ENCODE data around the gene HIRA. TPM values are rescaled to one million over a fixed set of nuclear protein-coding genes. Genes with fewer than 3 reads are reported as not detected.

The HIRA gene
- total RNA-seq, 5 donors from 2014 or later (not counting 1 experiment from before 2014, with no cell fraction given): 24.4 to 31.4 (median 29.2) TPM

- ChIA-PET CTCF (interaction anchor here in 1 of 2 donors (0.6 kb wide), 1 partner anchor 29 kb away, joined by 4 read pairs; no protein-coding TSS in a partner anchor), POLR2A (interaction anchor here (0.9 kb wide), 2 partner anchors 14 to 25 kb away, joined by 3 read pairs; no protein-coding TSS in a partner anchor)
- H3K36me3 Mint-ChIP-seq: peaks cover 4% of the 10 kb centered on the region
- 17% methylated on average over 2 of the region's 5 CpGs for WGBS (ENCODE audit: insufficient coverage)
- peak overlapping the region; percentile 88 to 93 for H3K27ac Mint-ChIP-seq
- DNase-seq (peak in 32 of 35 experiments; percentile 8 to 77 (median 49)), ATAC-seq (replicated peaks in 1 of 4) (peak; percentile 85 to 92 (median 88))
- H3K4me3 Mint-ChIP-seq: peak overlapping the region in 2 of 3 donors; percentile 53 to 58
- H3K4me3 ChIP-seq (ENCODE audit: control insufficient read depth in 1 of 2, extremely low read depth in 1 of 2, low read length in 1 of 2): no peak overlapping the region
- no peaks in the 10 kb centered on the region for H3K27me3 ChIP-seq (replicated peaks in 1 of 2; ENCODE audit: control insufficient read depth in 2 of 2, extremely low read depth in 1 of 2, insufficient read depth in 2 of 2, low read length in 1 of 2)
- no peaks in the 10 kb centered on the region for H3K27me3 Mint-ChIP-seq
- peak overlapping the region; percentile 92 for H3K27ac ChIP-seq (ENCODE audit: low read length)
- H3K4me1 Mint-ChIP-seq: peaks cover 63 to 72% (median 71%) of the 10 kb centered on the region in 3 donors
- H3K9me3 ChIP-seq: no peaks in the 10 kb centered on the region
- H3K36me3 ChIP-seq (ENCODE audit: control insufficient read depth in 2 of 2, extremely low read depth in 1 of 2, insufficient read depth in 1 of 2, low read length in 1 of 2): no peaks in the 10 kb centered on the region
- no peaks in the 10 kb centered on the region for H3K9me3 Mint-ChIP-seq
- H3K4me1 ChIP-seq (ENCODE audit: control insufficient read depth in 1 of 2, extremely low read depth in 1 of 2, insufficient read depth in 2 of 2, low read length in 2 of 2): peaks cover 12 to 51% of the 10 kb centered on the region in 2 experiments
Observed at GRCh38 chr22:19419464-19420178, 11.9 kb downstream of the HIRA start.

DNA sequence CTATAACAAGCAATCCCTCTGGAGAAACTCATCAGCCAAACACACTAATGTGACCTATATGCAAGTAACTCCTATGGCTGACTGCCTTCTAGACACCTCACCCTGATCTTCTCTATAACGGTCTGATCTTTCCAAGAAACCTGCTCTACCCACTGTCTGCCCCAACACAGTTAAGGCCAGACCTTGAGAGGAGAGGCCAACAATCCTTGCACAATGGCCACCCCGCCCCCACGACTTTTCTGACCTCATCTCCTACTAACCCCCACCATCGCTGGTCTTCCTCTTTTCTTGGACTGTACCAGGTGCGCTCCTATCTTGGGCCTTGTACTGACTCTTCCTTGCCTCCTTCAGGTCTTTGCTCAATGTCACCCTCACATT lies 12.5 kb downstream of the HIRA start:
- Histone ChIP-seq H3K9me3 (no peaks in the 10 kb centered on the region), H3K36me3 (ENCODE audit: control insufficient read depth in 2 of 2, extremely low read depth in 1 of 2, insufficient read depth in 1 of 2, low read length in 1 of 2) (no peaks in the 10 kb centered on the region), H3K27me3 (replicated peaks in 1 of 2; ENCODE audit: control insufficient read depth in 2 of 2, extremely low read depth in 1 of 2, insufficient read depth in 2 of 2, low read length in 1 of 2) (no peaks in the 10 kb centered on the region), H3K4me3 (ENCODE audit: control insufficient read depth in 1 of 2, extremely low read depth in 1 of 2, low read length in 1 of 2) (no peak overlapping the region), H3K27ac (ENCODE audit: low read length) (peak overlapping the region; percentile 92), H3K4me1 (ENCODE audit: control insufficient read depth in 1 of 2, extremely low read depth in 1 of 2, insufficient read depth in 2 of 2, low read length in 2 of 2) (peaks cover 12 to 52% of the 10 kb centered on the region in 2 experiments)
- Mint-ChIP-seq H3K4me1 (peaks cover 59 to 68% (median 67%) of the 10 kb centered on the region in 3 donors), H3K27ac (peak overlapping the region; percentile 88 to 93), H3K4me3 (peak overlapping the region in 1 of 3 donors; percentile 58), H3K36me3 (peaks cover 4% of the 10 kb centered on the region), H3K27me3 (no peaks in the 10 kb centered on the region), H3K9me3 (no peaks in the 10 kb centered on the region)
- 48% methylated on average over 5 of the region's 5 CpGs for WGBS (ENCODE audit: insufficient coverage)
- DNase-seq (peak in 11 of 35 experiments; percentile 3 to 40 (median 21)), ATAC-seq (replicated peaks in 1 of 4) (no peak)
- CTCF ChIA-PET: no interaction called here
- POLR2A ChIA-PET: interaction anchor here in 1 of 2 donors (0.9 kb wide), 1 partner anchor 14 kb away, joined by 3 read pairs; no protein-coding TSS in a partner anchor

- H3K36me3 Mint-ChIP-seq: peaks cover 23% of the 10 kb centered on the region
- DNase-seq (no peak), ATAC-seq (replicated peaks in 1 of 4) (no peak)
- CTCF ChIA-PET: interaction anchor here in 1 of 2 donors (0.6 kb wide), 1 partner anchor 99 kb away, joined by 3 read pairs; no protein-coding TSS in a partner anchor
- H3K4me1 ChIP-seq (ENCODE audit: control insufficient read depth in 1 of 2, extremely low read depth in 1 of 2, insufficient read depth in 2 of 2, low read length in 2 of 2): peaks cover 0 to 26% of the 10 kb centered on the region in 2 experiments
- WGBS (ENCODE audit: insufficient coverage): 92% methylated on average over 3 of the region's 4 CpGs
- peaks cover 34 to 38% (median 35%) of the 10 kb centered on the region in 3 donors for H3K4me1 Mint-ChIP-seq
- no peaks in the 10 kb centered on the region for H3K27me3 ChIP-seq (replicated peaks in 1 of 2; ENCODE audit: control insufficient read depth in 2 of 2, extremely low read depth in 1 of 2, insufficient read depth in 2 of 2, low read length in 1 of 2)
- H3K9me3 Mint-ChIP-seq: no peaks in the 10 kb centered on the region
- H3K4me3 ChIP-seq (ENCODE audit: control insufficient read depth in 1 of 2, extremely low read depth in 1 of 2, low read length in 1 of 2): no peak overlapping the region
- H3K27ac Mint-ChIP-seq: peak overlapping the region in 1 of 2 donors; percentile 57
- no peak overlapping the region for H3K4me3 Mint-ChIP-seq
- H3K27ac ChIP-seq (ENCODE audit: low read length): no peak overlapping the region
- no peaks in the 10 kb centered on the region for H3K9me3 ChIP-seq
- H3K27me3 Mint-ChIP-seq: no peaks in the 10 kb centered on the region
- peaks cover 7 to 25% of the 10 kb centered on the region in 2 donors for H3K36me3 ChIP-seq (ENCODE audit: control insufficient read depth in 2 of 2, extremely low read depth in 1 of 2, insufficient read depth in 1 of 2, low read length in 1 of 2)
- POLR2A ChIA-PET: interaction anchor here in 1 of 2 donors (0.6 kb wide), 1 partner anchor 1590 kb away, joined by 3 read pairs; no protein-coding TSS in a partner anchor
Observed at GRCh38 chr22:19412923-19413322, 18.6 kb downstream of the HIRA start.

DNA sequence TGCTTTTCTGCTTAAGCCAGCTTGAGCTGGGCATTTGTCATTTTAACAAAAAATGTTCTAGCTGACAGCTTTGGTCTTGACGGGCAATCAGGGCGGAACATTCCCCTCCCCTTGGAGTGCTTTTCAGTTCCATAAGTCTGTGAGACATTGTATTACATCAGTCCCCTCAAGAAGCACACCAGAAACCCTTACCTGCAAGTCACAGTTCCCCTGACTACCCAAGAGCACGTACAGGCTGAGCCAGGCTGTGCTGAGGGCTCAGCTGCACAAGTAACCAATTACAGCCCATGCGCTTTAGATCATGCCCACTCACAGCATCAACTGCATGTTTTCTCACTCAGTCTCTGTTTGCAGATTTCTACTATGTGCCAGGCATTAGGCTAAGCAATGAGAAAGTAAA lies 19.1 kb downstream of the HIRA start:
- POLR2A ChIA-PET: interaction anchor here in 1 of 2 donors (0.6 kb wide), 1 partner anchor 1590 kb away, joined by 3 read pairs; no protein-coding TSS in a partner anchor
- Histone ChIP-seq H3K4me3 (ENCODE audit: control insufficient read depth in 1 of 2, extremely low read depth in 1 of 2, low read length in 1 of 2) (no peak overlapping the region), H3K36me3 (ENCODE audit: control insufficient read depth in 2 of 2, extremely low read depth in 1 of 2, insufficient read depth in 1 of 2, low read length in 1 of 2) (peaks cover 12 to 30% of the 10 kb centered on the region in 2 donors), H3K27me3 (replicated peaks in 1 of 2; ENCODE audit: control insufficient read depth in 2 of 2, extremely low read depth in 1 of 2, insufficient read depth in 2 of 2, low read length in 1 of 2) (no peaks in the 10 kb centered on the region), H3K27ac (ENCODE audit: low read length) (no peak overlapping the region), H3K4me1 (ENCODE audit: control insufficient read depth in 1 of 2, extremely low read depth in 1 of 2, insufficient read depth in 2 of 2, low read length in 2 of 2) (peaks cover 0 to 26% of the 10 kb centered on the region in 2 experiments), H3K9me3 (no peaks in the 10 kb centered on the region)
- peaks cover 27% of the 10 kb centered on the region for H3K36me3 Mint-ChIP-seq
- H3K27me3 Mint-ChIP-seq: no peaks in the 10 kb centered on the region
- no peaks in the 10 kb centered on the region for H3K9me3 Mint-ChIP-seq
- ATAC-seq (replicated peaks in 1 of 4): no peak
- peaks cover 32 to 34% (median 33%) of the 10 kb centered on the region in 3 donors for H3K4me1 Mint-ChIP-seq
- H3K27ac Mint-ChIP-seq: no peak overlapping the region
- no peak overlapping the region for H3K4me3 Mint-ChIP-seq
- WGBS (ENCODE audit: insufficient coverage): 86% methylated on average over 3 of the region's 4 CpGs
- CTCF ChIA-PET: interaction anchor here in 1 of 2 donors (0.6 kb wide), 2 partner anchors 47 to 99 kb away, joined by 3 to 8 read pairs; no protein-coding TSS in a partner anchor
- DNase-seq: no peak

- no peak overlapping the region for H3K27ac ChIP-seq (ENCODE audit: low read length)
- Mint-ChIP-seq H3K4me1 (peaks cover 30 to 33% (median 32%) of the 10 kb centered on the region in 3 donors), H3K27me3 (no peaks in the 10 kb centered on the region), H3K36me3 (peaks cover 35% of the 10 kb centered on the region), H3K9me3 (no peaks in the 10 kb centered on the region), H3K27ac (no peak overlapping the region), H3K4me3 (no peak overlapping the region)
- ChIA-PET POLR2A (no interaction called here), CTCF (no interaction called here)
- ATAC-seq (replicated peaks in 1 of 4) (no peak), DNase-seq (no peak)
- no peaks in the 10 kb centered on the region for H3K27me3 ChIP-seq (replicated peaks in 1 of 2; ENCODE audit: control insufficient read depth in 2 of 2, extremely low read depth in 1 of 2, insufficient read depth in 2 of 2, low read length in 1 of 2)
- no peak overlapping the region for H3K4me3 ChIP-seq (ENCODE audit: control insufficient read depth in 1 of 2, extremely low read depth in 1 of 2, low read length in 1 of 2)
- H3K36me3 ChIP-seq (ENCODE audit: control insufficient read depth in 2 of 2, extremely low read depth in 1 of 2, insufficient read depth in 1 of 2, low read length in 1 of 2): peaks cover 12 to 38% of the 10 kb centered on the region in 2 donors
- H3K4me1 ChIP-seq (ENCODE audit: control insufficient read depth in 1 of 2, extremely low read depth in 1 of 2, insufficient read depth in 2 of 2, low read length in 2 of 2): peaks cover 0 to 26% of the 10 kb centered on the region in 2 experiments
- H3K9me3 ChIP-seq: no peaks in the 10 kb centered on the region
- WGBS (ENCODE audit: insufficient coverage): no CpG with 5 or more reads among the region's 1 CpG
Observed at GRCh38 chr22:19411690-19412045, 19.9 kb downstream of the HIRA start.

DNA sequence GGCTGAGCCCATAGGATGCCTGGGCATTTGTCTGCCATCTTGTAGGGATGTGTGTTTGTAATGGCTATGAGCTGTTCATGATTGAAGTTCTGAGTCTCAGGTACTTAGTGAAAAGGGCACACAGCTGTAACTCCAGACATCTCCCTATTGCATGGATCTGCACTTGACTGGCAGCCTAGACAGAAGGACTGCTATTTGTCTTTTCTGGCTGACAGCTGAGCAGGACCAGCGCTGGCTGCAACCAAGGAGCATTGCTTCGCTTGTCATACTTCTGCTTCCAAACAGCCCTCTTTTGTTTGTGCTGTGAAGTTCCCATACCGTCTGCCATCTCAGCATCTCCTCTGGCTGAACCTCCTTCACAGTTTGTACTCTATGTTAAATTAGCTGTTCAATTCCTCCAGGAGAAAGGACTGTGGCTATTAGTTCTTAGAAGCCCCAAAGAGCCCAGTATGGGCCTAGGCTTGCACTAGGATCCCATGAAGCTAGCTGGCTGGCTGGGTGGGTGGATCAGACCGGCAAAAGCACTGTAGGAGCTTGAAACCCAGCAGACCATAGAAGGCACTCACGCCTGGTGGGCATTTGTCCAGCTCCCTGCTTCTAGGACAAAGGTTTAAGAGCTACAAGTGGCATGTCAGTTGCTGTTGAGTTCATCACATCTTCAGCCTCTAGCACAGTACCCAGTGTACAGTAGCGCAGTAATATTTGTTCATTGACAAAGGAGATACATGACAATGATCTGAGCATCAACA lies 20.4 kb downstream of the HIRA start:
- DNase-seq (no peak), ATAC-seq (replicated peaks in 1 of 4) (no peak)
- H3K4me3 ChIP-seq (ENCODE audit: control insufficient read depth in 1 of 2, extremely low read depth in 1 of 2, low read length in 1 of 2): no peak overlapping the region
- ChIA-PET CTCF (no interaction called here), POLR2A (interaction anchor here in 1 of 2 donors (1.0 kb wide), 1 partner anchor 17 kb away, joined by 5 read pairs; no protein-coding TSS in a partner anchor)
- Mint-ChIP-seq H3K9me3 (no peaks in the 10 kb centered on the region), H3K4me3 (no peak overlapping the region), H3K36me3 (peaks cover 40% of the 10 kb centered on the region), H3K27me3 (no peaks in the 10 kb centered on the region), H3K27ac (no peak overlapping the region), H3K4me1 (peaks cover 28 to 33% (median 31%) of the 10 kb centered on the region in 3 donors)
- no peaks in the 10 kb centered on the region for H3K9me3 ChIP-seq
- peaks cover 12 to 43% of the 10 kb centered on the region in 2 donors for H3K36me3 ChIP-seq (ENCODE audit: control insufficient read depth in 2 of 2, extremely low read depth in 1 of 2, insufficient read depth in 1 of 2, low read length in 1 of 2)
- H3K27me3 ChIP-seq (replicated peaks in 1 of 2; ENCODE audit: control insufficient read depth in 2 of 2, extremely low read depth in 1 of 2, insufficient read depth in 2 of 2, low read length in 1 of 2): no peaks in the 10 kb centered on the region
- peaks cover 0 to 26% of the 10 kb centered on the region in 2 experiments for H3K4me1 ChIP-seq (ENCODE audit: control insufficient read depth in 1 of 2, extremely low read depth in 1 of 2, insufficient read depth in 2 of 2, low read length in 2 of 2)
- no peak overlapping the region for H3K27ac ChIP-seq (ENCODE audit: low read length)
- WGBS (ENCODE audit: insufficient coverage): 98% methylated on average over 5 of the region's 6 CpGs
